HG03064 (cell line): ENCODE data around the gene HIP1.
"Not testable (repeated sequence)": the region's sequence is repeated elsewhere in the genome, so short reads cannot be mapped to it uniquely, and the experiment has no call there.

Source experiments
- ATAC-seq: cut with Tn5 transposase; IDR thresholded peaks from one replicate; pipeline ENCODE4 v1.9.1; 2021; ENCODE audit warnings: low read depth; ENCODE audit not compliant: unreplicated experiment

HIP1 gene

GRCh38 chr7:75739796-75740672, 1.3 kb upstream of the HIP1 start:
- ATAC-seq = peak; percentile 25

GRCh38 chr7:75738975-75739795, 444 bp upstream of the HIP1 start:
- ATAC-seq = peak; percentile 86

GRCh38 chr7:75737856-75738603, 711 bp downstream of the HIP1 start:
- no peak for ATAC-seq

GRCh38 chr7:75735581-75736350, 3.0 kb downstream of the HIP1 start:
- ATAC-seq = no peak

- no peak for ATAC-seq
Measured at GRCh38 chr7:75734586-75735458, 3.9 kb downstream of the HIP1 start.

GRCh38 chr7:75732764-75733630, 5.7 kb downstream of the HIP1 start:
- ATAC-seq = no peak

- ATAC-seq = no peak
Measured at GRCh38 chr7:75732016-75732521, 6.7 kb downstream of the HIP1 start.

GRCh38 chr7:75729851-75730274, 8.9 kb downstream of the HIP1 start:
- no peak for ATAC-seq

GRCh38 chr7:75727881-75728593, 10.7 kb downstream of the HIP1 start:
- ATAC-seq = no peak

GRCh38 chr7:75727351-75727750, 11.4 kb downstream of the HIP1 start:
- not testable (repeated sequence) for ATAC-seq

GRCh38 chr7:75725306-75725705, 13.4 kb downstream of the HIP1 start:
- ATAC-seq = no peak

GRCh38 chr7:75723444-75723843, 15.3 kb downstream of the HIP1 start:
- no peak for ATAC-seq

GRCh38 chr7:75722373-75722772, 16.4 kb downstream of the HIP1 start:
- no peak for ATAC-seq

- not testable (repeated sequence) for ATAC-seq
Measured at GRCh38 chr7:75721922-75722321, 16.8 kb downstream of the HIP1 start.

GRCh38 chr7:75721426-75721825, 17.3 kb downstream of the HIP1 start:
- ATAC-seq = no peak

GRCh38 chr7:75719626-75720025, 19.1 kb downstream of the HIP1 start:
- ATAC-seq = no peak

- ATAC-seq = no peak
Measured at GRCh38 chr7:75718390-75719031, 20.2 kb downstream of the HIP1 start.
